HG03175 (cell line): ENCODE data around the gene ARHGEF1.
"Not testable (repeated sequence)": the region's sequence is repeated elsewhere in the genome, so short reads cannot be mapped to it uniquely, and the experiment has no call there.

Experiments
- ATAC-seq: cut with Tn5 transposase; IDR thresholded peaks from one replicate; pipeline ENCODE4 v1.9.1; 2021; ENCODE audit warnings: mild to moderate bottlenecking, moderate library complexity; ENCODE audit not compliant: unreplicated experiment

ARHGEF1 gene

GRCh38 chr19:41904118-41904870, 21.3 kb downstream of the ARHGEF1 start:
- no peak for ATAC-seq

DNA sequence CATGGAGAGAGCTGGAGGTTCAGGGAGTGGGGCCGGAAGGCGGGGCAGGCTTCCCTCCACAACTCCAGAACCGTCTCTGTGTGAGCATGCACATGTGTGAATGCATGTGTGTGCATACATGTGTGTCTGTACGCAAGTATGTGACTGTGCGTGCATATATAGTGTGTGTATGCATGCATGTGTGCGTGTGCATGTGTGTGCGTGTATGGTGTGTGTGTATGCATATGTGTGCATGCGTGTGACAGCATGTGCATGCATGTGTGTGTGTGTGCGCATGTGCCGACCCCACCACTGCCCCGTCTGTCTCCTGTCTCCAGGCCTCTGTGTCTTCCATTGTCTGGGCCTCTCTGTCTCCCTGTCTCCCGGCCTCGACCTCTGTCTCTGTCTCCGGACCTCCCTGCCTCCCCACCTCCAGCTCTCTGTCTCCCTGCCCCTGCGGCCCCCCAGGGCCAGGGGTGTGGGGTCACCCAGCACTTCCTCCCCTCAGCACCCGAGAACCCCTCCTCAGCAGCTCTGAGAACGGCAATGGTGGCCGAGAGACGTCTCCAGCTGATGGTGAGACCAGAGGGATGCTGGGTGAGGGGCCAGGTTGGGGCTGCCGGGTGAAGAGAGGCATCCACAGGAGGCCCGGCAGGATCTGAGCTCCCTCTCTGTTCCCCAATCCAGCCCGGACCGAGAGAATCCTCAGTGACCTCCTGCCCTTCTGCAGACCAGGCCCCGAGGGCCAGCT, 22.5 kb downstream of the ARHGEF1 start:
- no peak for ATAC-seq

DNA sequence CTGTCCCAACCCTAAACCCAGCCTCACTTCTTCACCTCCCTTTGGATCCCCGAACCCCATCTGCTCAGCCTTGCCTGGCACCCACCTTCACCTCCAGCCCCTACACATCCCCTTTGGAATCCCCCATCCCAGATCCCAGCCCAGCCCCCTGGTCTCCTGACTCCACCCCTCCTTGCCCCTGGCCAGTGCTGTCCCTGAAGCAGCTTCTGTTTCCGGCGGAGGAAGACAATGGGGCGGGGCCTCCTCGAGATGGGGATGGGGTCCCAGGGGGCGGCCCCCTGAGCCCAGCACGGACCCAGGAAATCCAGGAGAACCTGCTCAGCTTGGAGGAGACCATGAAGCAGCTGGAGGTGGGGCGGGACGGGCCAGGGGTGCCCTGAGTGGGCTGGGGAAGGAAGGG, 23.3 kb downstream of the ARHGEF1 start:
- ATAC-seq, result no peak

GRCh38 chr19:41906916-41907680, 24.1 kb downstream of the ARHGEF1 start:
- ATAC-seq, result no peak

DNA sequence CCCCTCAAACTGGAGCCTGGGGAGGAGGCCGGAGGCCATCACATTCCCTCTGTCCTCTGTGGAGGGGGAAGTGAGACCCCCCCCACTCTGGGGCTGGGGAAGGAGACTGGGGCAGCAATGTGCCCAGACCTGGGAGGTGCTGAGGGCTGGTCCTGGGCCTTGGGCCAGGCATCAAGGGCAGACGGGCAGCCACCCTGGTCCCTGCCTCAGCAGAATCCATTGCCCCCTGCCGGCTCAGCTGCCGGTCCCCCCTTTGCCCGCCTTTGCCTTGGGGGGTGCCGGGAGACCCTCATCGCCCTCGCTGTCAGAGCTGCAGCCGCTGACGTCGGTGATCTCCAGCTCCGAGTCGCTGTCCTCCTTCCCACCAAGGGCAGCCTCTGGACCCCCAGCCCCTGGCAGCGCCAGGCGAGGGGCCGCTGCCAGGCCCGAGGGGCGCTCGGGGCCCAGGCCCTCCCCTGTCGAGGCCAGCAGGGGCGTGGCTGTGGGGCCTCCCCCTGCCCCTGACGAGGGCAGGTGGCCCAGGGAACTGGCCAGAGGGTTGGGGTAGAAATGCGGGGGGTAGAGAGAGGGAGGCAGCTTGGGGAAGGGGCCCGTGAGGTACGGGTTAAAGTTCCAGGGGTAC, 25.1 kb downstream of the ARHGEF1 start:
- no peak for ATAC-seq

DNA sequence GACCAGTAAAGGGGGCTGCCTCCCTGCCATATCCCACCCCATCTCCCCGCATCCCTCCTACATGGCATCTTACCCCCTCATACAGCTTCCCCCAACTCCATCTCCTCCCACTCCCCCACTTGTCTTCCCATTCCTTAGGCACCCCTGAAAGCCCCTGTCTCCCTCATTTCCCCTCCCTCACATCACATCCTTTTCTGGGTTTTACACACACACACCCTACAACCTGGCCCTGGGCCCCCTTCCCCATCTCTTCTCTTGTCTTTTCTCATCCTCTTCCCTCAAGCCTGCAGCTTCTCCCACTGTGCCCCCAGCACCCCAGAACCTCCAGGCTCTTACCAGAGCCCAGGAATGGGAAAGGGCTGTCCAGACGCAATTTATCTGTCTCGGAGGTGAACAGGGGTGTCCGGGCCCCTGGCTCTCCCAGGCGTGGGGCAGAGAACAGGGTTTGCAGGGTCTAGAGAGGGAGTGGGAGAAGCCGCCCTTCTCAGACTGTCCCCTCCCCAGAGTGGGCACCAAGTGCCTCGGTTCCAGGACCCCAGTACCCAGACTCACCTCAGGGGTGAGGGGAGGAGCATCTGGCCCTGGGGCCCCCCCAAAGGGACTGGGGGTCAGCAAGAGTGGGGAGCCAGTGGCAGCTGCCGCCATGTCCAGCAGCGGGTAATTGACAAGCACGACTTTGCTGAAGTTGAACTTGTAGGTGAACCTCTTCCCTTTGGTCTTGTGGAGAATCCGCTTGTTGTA, 25.9 kb downstream of the ARHGEF1 start:
- no peak for ATAC-seq

- ATAC-seq, result no peak
Observed at GRCh38 chr19:41909706-41910105, 26.7 kb downstream of the ARHGEF1 start.

DNA sequence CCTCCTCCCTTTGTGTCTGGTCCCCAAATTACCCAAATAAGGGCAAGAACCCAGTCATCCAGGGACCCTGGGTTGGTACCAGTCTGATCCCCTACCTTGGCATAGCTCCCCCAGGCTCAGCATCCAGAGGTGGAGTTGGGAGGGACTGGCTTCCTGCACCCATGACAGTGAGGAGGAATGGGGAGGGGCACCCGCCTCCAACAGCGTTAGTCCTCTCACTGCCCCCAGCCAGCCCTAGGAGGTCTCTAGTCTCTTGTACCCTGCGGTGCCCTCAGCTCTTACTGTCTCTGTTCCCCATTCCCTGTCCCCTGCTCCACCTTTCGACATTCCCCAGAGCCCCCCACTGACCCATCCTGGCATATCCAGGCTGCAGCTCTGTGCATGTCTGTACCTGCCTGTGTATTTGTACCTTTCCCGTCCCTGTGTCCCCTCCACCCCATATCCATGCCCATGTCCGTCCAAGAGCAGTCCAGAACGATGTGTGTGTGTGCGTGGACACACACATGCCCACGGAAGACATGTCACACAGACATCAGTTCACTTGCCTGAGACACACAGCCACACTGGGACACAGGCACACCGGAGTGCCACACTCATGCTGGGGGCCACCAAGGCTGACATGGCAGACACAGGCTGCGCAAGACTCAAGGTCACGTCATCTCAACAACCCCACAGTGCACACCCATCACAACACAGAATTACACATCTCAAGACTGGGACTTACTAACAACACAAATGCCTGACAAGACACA, 27.4 kb downstream of the ARHGEF1 start:
- no peak for ATAC-seq

DNA sequence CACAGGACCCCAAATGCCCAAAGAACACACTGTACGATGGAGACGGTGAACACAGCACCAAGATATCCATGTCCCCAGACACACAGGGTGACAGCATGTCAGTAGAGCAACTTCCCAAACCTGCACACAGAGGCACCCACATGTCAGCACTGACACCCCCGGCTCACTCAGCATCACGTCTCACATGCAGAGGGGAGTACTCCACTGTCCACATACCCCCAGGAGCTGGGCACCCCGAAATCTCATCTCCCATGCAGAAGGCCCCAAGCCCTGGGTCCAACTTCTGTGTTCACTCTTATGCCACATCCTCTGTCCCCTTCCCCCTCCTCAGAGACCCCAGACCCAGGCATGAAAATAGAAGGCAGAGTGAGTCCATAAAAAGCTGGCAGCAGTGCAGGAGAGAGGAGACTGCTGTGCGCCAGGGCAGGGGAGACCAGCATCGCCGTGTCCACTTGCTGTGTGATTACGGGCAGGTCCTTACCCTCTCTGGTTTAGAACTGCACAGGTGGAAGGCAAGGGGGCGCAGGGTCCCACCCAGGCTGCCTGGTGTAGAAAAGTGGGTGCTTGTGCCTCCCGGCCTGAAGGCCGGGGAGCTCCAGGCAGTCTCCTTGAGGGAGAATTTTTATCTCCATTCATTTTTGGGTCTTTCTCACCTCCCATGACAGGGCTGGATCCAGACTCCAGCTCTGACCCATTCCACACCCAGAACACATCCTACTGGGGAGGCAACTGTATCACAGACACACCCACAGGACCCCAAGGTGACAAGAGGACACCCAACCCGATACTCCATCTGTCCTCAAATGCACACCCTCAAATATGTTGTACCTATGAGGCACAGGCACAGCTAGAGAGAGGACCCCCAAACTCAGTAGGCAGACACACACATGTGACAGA, 28.3 kb downstream of the ARHGEF1 start:
- no peak for ATAC-seq

DNA sequence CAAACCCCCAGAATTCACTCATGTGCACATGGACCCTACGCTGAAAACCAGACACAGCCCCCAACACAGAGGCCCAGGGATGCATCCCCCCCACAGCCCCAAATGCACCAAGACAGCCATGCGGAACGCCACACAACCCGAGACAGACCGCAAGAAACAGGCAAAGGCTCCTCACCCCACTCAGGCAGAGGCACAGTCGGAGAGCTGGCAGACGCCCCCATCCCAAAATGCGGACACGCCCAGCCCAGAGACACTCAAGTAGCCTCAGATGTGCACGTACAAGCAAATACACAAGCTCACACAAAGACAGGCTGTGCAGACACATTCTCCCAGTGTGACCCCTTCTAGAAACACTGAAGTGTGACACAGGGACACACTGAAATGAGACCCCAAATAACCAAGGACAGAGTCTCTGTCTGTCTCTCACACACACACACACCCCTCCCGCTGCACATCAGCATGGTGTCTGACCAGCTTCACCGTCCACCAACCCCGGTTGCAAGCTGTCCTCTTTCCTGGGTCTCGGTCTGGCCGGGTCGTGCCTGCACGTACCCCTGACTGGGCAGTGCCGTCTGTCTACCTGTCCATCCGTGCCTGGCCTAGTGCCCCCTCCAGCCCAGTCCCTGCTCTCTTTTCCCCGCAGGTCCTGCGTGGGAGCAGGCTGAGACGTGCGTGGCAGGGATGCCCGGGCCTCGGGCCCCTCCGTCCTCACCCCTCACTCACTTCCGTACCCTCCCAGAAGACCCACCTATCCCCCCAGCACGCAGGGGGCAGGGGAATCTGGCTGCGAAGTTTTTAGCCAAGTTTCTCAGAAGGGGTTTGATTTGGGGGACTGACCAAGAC, 29.1 kb downstream of the ARHGEF1 start:
- ATAC-seq, result no peak

DNA sequence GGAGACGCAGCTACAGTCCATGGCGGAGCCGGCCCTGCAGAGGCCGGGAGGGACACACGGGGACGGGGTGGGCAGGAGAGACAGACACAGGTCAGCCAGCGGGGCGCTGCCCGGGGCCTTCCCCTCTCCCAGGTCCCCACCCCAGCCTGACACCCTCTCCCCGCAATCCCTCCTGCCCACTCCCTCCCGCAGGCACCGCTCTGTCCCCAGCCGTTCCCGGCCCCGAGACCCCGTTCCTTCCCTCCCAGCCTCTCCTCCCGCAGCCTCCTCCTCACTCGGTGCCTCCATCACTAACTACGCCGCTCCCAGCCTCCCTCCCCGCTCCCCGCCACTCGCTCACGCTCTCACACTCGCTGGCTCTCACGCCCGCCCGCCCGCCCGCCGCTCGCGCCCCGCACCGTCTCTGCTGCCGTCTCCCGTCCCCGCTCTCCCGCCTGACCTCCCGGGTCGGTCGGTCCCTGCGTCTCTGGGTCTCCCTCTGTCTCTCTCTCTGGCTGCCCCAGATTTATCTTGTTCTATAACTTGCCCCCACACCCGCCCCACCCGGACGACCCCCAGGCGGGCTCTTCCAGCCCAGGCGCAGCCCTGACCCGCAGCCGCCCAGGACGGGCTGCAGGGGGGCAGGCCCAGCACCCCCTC, 30.0 kb downstream of the ARHGEF1 start:
- no peak for ATAC-seq

DNA sequence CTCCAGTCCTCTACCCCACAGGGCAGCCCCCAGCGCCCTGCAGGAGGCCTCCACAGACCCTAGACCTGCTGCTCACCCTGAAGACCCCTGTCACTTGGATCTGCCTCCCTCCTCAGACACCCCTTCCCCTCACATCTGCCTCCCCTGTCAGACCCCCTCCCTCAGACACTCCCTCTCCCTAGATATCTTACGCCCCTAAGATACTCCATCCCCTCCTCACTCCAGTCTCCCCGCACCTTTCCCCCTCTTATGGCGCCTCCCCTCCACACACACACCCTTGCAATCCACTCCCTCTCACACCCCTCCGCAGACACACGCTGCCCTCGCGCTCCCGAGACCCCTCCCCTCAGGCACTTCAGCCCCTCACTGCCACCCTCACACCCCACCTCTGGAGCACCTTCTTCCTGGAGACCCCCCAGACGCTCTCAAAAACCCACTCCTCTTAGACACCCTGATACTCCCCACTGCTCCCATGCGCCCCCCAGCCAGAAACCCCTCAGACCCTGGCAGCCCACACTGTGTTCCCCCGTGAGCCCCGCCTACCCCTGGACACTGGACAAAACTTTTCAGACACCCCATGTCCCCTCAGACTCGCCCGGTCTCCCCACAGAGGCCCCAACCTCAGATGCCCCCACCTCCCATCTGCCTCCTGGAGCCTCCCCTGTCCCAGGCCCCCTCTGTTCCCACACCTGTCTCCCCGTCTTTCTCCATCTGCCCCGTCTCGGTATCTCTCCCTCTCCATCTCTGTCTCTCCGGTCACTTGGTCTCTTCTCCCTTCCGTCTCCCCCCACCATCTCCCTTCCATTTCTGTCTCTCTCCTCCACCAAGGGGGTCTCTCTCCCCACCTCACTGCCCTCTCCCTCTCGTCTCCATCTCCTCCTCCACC, 30.8 kb downstream of the ARHGEF1 start:
- no peak for ATAC-seq

DNA sequence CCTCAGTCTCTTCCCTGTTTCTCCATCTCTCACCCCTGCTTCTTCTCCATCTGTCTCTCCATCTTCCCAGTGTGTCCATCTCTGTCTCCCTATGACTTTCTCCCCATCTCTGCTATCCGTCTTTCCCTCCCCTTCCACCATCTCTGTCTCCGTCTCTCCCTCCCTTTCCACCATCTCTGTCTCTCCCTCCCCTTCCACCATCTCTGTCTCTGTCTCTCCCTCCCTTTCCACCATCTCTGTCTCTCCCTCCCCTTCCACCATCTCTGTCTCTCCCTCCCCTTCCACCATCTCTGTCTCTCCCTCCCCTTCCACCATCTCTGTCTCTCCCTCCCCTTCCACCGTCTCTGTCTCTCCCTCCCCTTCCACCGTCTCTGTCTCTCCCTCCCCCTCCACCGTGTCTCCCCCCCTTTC, 31.4 kb downstream of the ARHGEF1 start:
- not testable (repeated sequence) for ATAC-seq

DNA sequence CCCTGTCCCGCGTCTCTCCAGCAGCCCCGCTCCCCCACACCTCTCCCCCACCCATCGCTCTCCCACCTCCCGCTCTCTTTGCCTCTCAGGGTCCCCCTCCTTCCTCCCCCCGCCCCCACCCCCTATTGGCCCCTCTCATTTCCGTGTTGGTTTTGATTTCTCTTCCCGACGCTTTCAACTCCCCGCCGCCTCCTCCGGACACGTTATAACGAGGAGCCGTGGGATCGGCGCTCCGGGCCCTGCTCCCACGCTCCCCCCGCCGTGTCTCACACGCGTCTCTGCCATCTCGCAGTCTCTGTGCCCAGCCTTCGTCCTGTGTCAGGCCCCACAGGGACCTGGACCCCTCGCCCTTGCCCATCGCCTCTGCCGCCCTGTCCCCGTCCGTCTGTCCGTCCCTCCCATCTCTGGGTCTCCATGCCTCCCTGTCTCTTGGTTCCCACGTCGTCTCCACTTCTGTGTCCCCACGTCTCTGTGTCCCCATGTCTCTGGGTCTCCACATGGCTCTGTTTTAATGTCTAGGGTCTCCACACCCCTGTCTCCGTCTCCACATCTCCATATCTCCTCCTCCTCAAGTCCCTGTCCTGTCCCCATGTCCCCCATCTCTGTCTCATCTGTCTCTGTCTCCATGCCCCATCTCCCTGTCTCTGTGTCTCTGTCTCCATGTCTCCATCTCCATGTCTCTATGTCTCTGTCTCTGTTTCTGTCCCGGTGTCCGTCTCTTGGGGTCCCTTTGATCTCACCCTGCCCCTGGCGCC, 32.2 kb downstream of the ARHGEF1 start:
- ATAC-seq, result no peak

GRCh38 chr19:41915776-41916414, 32.9 kb downstream of the ARHGEF1 start:
- no peak for ATAC-seq
